HuH-7 (cell line): Measurements from ENCODE around the gene RAB21.
A peak's percentile ranks its signal among the peaks of the same experiment; 100 is the strongest.

Source experiments
- DNase-seq: peaks from one replicate; pipeline ENCODE4 v3.0.0; 2011; ENCODE audit warnings: low spot score

RAB21 gene, protein sequence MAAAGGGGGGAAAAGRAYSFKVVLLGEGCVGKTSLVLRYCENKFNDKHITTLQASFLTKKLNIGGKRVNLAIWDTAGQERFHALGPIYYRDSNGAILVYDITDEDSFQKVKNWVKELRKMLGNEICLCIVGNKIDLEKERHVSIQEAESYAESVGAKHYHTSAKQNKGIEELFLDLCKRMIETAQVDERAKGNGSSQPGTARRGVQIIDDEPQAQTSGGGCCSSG

DNA sequence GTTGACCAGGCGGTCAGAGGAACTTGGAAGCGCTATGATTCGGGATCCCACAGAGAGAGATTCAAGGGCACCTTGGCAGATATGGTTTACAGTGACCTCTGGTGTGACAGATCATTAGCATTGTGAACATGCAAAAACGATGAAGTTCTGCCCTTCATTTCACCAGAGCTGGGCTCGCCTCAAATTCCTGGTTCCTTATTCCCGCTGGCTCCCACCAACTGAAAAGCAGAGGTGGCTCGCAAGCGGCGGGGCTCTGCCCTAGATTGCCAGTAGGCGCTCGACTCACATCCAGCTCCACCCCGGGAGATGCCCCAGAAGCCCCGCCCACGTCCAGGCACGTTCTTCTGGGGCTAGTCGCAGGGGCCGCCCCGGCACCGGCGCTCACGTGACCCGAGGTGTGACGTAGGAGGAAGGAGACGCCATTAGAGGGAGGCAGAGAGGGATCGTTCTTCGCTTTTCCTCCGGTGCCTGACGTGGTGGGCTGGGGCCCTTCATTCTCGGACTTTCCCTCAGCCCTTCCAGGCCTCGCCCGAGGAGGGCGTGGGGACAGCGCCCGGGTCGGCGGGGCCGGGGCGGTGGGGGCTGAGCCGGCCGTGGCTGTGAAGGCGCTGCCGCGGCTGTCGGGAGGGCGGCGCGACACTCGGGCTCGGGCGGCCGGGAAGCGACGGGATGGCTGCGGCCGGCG, at the start of gene RAB21:
Gene RAB21, plus strand, starts transcription at position 403 of the 685 bp plus-strand sequence. Its CDS starts 267 bp downstream, at position 670.
- peak; percentile 97 for DNase-seq

DNA sequence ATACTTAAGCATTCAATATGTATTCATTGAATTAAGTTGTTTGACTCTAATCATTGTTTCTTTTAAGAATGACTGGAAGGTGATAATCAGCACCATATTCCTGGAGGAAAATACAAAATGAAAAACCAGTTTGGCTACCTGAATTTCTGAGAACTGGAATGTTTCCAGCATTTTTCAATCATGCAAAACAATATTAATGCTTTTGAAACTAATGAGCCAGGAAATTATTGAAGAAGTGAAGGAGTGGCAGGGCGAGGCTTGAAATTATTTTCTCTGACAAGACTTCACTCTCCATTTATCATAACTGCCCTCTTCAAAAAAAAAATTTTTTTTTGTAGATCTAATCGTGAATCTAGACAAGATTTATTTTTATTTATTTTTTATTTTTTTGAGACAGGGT, 49.7 kb upstream of the RAB21 start:
- DNase-seq: no peak

DNA sequence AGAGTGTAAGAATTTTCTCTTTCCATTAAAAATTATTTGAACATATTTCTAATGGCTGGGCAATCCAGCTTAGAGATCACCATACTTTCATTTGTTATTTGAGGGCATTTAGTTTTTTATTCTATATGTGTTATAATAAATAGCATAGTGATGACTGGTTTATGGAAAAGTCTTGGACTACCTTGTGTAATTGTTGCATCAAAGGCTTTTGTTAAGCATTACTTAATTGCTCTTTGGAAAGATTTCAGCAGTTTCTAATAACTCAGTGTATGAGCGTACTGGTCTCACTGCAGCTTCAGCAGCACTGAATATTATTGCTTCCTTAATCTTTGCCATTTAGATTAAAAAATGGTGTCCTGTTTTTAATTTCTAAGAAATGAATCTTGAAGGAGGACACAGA, 46.0 kb upstream of the RAB21 start:
- DNase-seq: no peak

DNA sequence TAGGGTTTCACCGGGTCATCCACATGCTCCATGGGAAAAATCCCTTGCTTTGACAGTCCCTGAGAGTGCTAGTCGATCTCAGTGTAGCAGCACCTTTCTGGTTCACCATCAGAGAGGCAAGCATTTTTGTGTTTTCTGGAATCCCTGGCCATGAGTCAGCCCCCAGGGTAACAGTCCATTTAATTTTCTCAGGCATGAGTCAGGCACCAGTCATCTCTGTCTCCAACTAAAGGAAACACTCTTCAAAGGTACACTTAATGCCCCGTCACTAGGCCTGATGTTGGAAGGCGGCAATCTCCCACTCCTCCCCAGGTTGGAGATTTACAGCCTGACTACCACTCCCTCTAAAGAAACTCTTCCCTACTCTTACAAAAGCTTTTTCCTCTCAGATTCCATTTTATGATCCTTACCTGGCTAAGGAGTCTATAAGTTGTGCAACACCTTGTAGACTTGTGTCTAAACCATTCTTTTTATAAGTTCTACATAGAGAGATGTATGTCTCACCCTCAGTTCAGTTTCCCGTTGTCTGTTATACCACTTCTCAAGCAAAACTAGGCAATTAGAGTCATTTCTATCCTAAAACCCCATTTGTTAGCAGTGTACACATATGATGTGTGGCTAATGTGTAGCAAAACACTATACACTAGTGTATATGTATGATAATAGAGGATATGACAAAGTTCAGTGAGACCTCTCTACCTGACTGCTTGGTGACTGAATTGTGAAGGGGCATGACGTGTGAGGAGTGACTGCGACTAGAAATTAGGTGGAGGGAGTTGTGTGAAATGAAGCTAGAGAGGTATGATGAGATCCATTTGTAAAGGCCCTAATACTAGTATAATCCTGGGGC, 44.2 kb upstream of the RAB21 start:
- no peak for DNase-seq

DNA sequence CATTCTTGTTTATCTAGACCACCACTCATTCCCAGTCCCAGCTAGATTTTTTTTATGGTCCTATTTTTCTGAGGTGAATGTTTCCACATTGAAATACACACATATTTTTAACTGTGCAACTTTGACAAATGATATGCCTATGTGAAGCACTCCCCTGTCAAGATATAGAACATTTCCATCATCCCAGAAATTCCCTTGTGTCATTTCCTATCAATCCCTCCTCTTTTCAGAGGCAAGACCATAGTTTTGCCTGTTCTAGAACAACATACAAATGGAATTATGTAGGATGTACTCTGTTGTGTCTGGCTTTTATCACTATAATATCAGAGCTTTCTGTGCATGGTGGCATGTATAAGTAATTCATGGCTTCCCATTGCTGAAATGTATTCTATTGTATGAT, 36.1 kb upstream of the RAB21 start:
- DNase-seq: no peak

DNA sequence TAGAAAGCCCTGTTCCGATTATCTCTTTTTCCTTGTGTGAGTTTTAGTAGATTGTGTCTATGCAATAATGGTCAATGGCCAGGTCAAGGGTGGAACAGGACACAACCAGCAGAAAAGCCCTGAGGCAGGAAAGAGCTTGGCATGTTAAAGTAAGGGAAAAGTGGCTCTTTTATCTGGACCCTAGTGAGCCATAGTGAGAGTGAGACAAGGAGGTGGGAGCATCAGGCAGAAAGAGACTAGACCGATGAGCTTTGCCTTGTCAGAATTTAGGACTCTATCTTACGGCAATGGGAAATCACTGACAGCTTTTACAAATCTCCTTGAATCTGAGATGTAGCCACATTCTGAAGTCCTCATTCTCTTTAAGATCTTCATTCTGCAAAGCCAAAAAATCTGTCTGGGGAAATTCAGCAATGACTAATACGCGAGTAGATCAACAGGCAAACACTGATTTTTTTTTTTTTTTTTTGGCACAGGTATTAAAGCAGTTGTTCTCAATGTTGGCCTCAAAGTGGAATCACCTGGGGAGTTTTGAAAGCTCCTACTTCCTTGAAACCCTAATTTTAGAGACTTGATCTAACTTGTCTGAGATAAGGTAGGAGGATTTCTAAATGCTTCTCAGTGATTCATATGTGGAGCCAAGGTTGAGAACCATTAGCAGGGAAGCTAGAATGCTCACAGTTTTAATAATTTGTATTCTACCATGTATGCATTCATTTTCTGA, 34.9 kb upstream of the RAB21 start:
- no peak for DNase-seq

DNA sequence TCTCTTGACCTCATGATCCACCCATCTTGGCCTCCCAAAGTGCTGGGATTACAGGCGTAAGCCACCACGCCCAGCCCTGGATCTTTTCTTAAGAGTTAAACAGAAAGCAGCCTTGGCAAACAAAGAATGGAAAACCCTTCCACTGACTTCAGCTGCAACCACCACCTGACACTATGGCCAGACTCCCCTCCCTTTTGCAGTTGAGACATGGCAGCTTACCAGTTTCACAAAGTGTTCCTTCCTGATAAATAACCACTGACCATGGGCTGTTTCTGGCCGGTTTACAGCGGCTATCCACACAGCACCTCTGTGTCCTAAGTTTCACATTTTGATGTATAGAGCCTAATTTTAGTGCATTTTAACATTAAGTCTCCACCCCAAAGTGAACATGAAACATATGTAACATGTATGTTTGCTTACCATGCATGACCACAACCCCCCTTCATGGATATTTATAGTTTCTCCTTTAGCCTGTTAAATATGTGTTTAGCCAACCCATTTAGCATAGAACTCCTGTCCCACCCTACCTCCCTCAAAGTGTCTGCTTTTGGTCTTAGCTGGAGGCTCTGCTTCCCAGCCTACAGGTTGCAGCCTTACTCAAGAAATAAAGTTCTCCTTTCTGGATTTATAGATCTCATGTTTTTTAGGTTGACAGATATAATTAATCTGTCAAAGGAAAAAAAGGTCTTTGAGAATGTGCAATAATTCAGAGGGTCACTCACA, 32.7 kb upstream of the RAB21 start:
- no peak for DNase-seq

DNA sequence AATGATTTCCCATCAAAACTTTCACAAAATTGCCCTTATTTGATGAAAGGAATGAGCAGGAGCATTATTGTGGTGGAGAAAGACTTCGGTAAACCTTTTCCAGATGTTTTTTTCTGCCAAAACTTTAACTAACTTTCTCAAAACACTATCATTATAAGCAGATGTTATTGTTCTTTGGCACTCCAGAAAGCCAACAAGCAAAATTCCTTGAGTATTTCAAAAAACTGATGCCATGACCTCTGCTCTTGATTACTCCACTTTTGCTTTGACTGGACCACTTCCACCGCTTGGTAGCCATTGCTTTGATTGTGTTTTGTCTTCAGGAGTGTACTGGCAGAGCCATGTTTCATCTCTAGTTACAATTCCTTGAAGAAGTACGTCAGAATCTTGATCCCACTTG, 29.7 kb upstream of the RAB21 start:
- DNase-seq: no peak

DNA sequence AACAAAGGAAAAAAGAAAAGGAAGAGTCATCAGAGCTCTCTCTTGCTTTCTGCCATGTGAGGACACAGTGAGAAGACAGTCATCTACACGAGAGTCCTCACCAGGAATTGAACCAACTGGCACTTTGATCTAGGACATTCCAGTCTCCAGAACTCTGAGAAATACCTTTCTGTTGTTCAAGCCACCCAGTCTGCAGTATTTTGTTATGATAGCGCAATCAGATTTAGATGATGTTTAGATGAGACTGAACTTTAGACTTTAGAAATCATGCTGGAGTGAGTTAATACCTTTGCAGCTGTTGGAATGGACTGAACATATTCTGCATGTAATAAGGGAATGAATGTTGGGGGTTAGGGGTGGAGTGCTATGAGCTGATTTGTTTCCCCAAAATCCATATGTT, 28.1 kb upstream of the RAB21 start:
- DNase-seq: no peak

DNA sequence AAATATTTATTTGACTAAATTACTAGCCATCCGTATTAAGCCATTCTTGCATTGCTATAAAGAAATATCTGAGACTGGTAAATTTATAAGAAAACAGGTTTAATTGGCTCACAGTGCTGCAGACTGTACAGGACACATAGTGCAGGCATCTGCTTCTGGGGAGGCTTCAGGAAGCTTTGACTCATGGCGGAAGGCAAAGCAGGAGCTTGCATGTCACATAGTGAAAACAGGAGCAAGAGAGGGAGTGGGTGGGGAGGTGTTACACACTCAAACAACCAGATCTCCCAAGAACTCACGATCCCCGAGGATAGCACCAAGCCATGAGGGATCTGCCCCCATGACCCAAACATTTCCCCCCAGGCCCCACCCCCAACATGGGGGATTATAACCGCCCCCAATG, 26.7 kb upstream of the RAB21 start:
- no peak for DNase-seq

DNA sequence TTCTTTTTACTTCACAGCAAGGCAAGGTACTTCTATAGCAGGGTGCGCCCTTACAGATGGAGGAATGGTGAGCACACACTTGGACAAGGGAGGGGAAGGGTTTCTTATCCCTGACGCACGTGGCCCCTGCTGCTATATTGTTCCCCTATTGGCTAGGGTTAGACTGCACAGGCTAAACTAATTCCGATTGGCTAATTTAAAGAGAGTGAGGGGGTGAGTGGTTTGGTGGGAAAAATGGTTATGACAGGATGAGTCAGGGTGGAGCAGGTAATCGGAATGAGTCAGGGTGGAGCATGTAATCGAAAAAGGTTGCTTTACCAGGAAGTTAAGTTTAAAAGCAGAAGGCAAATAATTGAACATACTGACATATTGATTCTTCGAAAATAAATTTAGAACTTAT, 23.7 kb upstream of the RAB21 start:
- no peak for DNase-seq

DNA sequence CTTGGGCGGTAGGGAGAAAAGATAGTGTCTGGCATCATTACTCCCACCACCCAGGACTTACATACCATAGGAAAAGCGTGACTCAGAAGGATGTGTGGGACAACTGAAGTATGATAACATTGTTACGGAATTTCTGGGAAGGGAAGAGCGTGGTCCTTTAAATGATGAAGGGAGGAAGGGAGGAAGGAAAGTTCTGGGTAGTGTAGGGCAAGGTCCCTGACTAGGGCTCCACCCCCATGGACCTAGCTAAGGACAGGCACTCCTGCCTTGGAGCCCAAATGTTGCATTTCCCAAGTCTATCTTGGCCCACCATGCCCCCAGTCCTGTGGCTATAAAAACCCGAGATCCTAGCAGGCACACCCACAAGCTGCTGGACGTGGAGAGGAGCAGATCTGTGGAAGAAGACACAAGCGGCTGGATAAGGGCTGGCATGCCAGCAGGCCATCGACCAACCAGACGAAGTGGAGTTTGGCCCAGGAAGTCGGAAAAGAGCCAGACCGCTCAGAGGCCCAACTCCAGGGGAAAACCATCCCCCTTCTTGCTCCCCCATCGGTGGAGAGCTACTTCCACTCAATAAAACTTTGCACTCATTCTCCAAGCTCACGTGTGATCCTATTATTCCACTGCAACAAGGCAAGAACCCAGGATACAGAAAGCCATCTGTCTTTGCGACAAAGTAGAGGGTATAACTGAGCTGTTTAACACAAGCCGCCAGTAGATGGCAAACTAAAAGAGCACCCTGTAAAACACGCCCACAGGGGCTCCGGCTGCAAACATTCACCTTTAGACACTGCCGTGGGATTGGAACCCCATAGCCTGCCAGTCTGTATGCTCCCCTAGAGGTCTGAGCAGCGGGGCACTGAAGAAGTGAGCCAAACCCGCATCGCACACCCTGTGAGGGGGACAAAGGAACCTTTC, 23.0 kb upstream of the RAB21 start:
- peak; percentile 43 for DNase-seq

DNA sequence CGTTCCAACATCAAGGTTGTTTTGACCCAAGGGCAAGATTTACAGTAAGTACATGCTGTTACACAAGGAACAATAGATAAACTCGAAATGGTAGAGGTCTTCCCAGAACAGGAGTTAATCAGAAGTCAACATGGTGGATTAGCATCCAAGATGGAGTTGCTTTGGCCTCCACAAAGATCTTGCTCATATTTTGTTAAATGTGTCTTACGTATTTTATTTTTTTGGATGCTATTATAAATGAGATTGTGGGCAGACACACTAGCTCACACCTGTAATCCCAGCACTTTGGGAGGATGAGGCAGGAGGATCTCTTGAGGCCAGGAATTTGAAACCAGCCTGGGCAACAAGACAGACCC, 22.3 kb upstream of the RAB21 start:
- DNase-seq: no peak

DNA sequence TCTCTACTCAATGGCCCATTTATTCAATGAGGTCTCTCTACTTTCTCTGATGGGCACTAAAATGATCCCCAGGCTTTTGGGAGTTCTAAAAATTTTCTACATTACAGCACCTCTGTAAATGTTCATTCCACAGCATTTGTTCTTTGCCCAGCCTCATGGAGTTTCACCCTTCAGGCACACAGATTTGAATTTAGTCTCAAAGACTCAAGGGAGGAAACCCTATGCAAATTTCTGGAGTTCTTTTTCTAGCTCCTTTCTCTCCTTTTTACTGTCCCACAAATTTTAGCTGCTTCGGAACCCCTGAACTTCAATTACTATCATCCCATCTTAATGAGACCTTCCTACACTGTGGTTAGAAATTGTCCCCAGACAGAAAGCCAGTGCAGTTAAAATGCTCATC, 17.5 kb upstream of the RAB21 start:
- DNase-seq: no peak

DNA sequence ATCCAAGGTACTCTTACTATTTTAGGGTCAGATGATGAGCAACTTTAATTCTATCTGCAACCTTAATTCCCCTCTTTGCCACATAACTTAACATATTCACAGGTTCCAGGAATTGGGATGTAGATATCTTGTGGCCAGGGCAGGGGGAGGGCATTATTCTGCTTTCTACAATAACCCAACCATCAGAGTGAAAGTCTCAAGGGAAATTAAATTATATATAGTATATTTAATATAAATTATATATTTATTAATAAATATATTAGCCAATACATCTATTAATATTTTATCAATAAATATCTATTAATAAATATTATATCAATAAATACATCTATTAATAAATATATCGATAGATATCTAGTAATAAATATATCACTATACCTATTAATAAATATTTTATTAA, 11.7 kb upstream of the RAB21 start:
- no peak for DNase-seq

DNA sequence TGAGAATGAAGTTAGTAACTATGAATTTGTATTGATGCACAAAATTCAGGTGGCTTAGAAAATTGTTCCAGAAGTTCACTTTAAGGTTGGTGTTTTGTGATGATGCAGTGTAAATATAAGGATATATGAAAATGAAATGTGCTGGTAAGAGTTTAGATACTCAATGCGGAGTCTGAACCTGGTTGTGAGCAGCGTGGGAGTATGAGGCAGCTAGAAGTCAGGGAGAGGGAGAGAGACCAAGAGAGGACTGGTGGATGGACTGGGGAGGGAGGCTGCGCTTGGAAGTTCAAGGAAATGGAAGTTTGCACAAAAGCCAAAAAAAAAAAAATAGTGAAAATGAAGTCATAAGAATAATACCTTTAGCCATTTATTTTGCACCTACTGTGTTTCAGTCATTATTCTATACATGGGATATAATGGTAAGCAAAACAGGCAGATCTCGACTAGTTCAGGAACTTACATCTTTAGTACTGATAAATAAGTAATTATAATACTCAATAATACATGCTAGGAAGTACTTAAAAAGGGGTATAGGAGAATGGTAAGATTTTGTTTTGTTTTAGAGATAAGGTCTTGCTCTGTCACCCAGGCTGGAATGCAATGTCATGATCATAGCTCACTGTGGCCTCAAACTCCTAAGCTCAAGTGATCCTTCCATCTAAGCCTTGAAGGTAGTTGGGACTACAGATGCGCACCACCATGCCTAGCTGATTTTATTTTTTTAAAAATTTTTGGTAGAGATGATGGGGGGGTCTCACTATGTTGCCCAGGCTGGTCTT, 10.0 kb upstream of the RAB21 start:
- no peak for DNase-seq

DNA sequence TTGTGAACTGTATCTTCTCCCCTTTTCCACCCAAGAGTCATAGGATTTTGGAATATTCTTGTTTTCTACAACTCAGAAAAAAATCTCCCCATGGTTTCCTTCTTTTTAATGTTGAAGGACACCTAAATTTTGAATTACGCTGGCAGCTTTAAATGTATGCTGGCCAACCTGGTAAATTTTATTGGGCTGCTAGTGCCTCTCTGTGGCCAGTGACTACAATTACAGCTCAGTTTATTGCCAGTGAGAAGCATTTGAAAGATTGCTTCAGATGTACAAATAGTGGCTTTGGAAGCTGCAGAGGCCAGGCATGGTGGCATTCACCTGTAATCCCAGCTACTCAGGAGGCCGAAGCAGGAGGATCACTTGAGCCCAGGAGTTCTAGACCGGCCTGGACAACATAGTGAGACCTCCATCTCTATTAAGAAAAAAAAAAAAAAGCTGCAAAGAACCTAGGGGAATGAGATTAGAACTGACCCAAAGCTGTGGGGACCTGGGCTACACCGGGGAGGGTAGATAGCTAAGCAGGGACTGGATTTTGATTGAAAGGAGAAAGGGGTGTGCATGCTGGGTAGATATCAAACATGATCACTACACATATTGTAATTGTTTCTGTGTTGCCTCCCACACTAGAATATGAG, 7.6 kb upstream of the RAB21 start:
- DNase-seq: peak; percentile 52

DNA sequence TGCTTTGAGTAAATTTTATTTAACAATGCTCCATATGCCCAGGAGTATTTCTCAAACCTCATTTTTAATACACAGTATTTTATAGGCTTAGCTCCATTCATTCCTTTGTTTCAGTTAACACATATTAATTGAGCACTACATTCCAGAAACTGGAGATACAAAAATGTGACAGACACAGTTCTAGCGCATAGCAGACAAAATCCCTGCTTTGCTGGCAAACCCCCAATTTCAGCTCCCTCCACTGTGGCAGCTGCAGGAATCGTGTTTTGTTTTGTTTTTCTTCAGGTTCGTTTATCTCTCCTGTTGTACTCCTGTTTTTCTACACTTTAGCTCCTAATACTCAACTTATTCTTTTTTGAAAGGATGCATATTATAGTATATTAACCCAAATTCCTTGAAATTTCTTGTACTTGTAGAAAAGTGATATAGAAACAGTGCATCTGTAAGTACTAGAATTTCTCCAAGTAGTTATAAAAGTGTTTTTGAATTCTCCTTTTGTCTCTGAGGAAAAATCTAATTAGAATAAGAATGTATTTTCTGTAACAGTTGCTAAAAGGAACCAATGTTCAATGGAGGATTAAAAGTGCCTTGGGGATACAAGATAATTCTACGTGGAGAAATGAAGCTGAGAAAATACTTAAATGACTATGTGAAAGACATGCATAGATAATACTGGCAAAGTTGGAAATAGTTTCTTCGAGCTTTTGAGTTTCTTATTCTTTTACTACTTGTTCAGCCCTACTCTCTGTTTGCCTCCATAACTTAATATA, 6.4 kb upstream of the RAB21 start:
- DNase-seq: no peak

DNA sequence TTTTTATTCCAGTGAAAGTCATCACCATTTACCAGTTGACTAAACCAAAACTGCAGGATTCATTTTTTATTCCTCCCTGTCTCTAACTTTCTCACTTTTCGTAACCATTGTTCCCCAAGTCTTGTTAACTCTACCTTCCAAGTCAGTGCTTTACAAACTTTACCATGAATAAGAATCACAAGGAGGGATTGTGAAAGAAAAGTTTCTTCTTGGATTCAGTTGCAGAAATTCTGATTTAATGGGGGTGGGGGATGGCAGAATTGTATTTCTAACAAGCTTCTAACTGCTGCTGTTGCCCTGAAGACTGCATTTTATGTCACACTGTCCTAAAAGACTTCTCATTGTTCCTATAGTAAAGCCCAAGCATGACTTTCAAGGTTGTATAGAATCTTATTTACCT, 5.0 kb upstream of the RAB21 start:
- no peak for DNase-seq
